ENCODE results near the gene KIF3B. TPM values are rescaled to one million over a fixed set of nuclear protein-coding genes. Genes with fewer than 3 reads are reported as not detected.

Gene KIF3B
- total and polyA plus RNA-seq, 2 donors (not counting 1 experiment from before 2014, with no cell fraction given), result 12.7 to 17.5 TPM

DNA sequence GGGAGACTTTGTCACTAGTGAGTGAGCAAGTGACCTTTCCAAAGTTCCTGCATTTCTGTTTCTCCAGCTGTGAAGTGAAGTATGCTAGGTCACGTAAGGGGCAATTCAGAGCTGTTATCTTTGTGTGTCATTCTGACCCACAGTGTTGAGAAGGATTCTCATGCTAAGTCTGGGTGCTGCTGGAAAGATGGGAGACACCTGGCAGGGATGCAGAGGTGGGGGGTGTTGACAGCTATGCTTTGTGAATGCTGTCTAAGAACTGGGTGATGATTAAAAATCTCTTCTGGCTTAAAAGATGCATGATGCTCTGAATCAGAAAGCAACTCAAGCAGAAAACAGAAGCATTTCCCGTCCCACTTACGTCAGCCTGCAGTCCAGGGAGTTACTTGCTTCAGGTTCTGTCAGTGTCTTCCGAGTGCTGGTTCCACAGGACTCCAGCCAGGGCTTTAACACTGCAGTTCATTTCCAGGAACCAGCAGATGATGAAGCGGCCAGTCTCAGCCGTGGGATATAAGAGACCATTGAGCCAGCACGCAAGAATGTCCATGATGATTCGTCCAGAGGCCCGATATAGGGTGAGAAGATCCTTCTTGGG is 49.7 kb downstream of the KIF3B start:
- Histone ChIP-seq H3K27me3 (replicated peaks in 1 of 4; ENCODE audit: control extremely low read depth in 1 of 4, control insufficient read depth in 3 of 4, insufficient read depth in 4 of 4, low read length in 3 of 4) (no peaks in the 10 kb centered on the region), H3K4me2 (replicated peaks; ENCODE audit: low read depth, low read length, poor library complexity, severe bottlenecking) (no peak overlapping the region)

DNA sequence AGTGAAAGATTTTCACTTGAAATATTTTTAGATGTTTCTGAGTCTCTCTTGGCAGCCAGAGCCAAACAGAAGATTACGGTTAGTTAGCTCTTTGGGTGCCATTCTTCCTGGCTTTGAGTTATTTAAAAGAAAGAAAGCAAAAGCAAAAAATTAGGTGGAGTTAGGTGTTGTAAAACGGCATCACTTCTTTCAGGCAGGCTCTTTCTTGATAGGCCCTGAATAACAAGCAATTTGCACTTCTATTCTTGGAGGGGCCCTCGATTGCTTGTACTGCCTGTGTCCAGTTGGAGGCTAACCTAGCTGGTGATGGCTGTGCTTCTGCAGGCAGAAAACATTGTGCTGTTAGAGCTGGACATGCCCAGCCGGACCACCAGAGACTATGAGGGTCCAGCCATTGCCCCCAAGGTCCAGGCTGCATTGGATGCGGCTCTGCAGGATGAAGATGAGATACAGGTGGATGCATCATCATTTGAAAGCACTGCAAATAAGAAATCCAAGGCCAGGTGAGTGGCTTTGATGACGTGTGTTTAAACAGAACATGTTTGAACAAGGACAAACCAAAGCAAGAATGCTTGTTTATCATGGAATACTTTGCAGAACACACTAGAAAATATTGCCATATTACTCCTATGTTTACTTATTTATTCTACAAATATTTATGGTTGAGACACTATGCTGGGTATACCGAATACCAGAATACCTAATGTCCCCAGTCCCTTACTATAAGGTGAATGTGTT is 52.5 kb downstream of the KIF3B start:
- no peak overlapping the region for H3K4me3 ChIP-seq (ENCODE audit: control extremely low read depth in 1 of 5, extremely low read depth in 1 of 5, insufficient read depth in 1 of 5, low read depth in 2 of 5, low read length in 4 of 5)
- WGBS (ENCODE audit: insufficient coverage), result 94% methylated on average over 5 of the region's 7 CpGs
- H3K36me3 ChIP-seq (replicated peaks in 1 of 2; ENCODE audit: control extremely low read depth in 1 of 2, control insufficient read depth in 1 of 2, extremely low read depth in 1 of 2, insufficient read depth in 2 of 2, low read length in 1 of 2), result peaks cover 11 to 62% of the 10 kb centered on the region in 2 experiments
- ChIA-PET CTCF (no interaction called here), POLR2A (no interaction called here)
- DNase-seq, result no peak
- H3K4me2 ChIP-seq (replicated peaks; ENCODE audit: low read depth, low read length, poor library complexity, severe bottlenecking), result no peak overlapping the region
- peaks cover 4 to 22% of the 10 kb centered on the region in 2 donors for H3K4me1 ChIP-seq (ENCODE audit: control insufficient read depth in 2 of 2, insufficient read depth in 2 of 2, low read length in 2 of 2)
- intact Hi-C loops (cut with micrococcal nuclease), result no loop called here
- H3K4me1 Mint-ChIP-seq, result peaks cover 31% of the 10 kb centered on the region
- H3K27ac ChIP-seq (ENCODE audit: low read length in 2 of 2), result no peak overlapping the region
- H3K27me3 ChIP-seq (replicated peaks in 1 of 4; ENCODE audit: control extremely low read depth in 1 of 4, control insufficient read depth in 3 of 4, insufficient read depth in 4 of 4, low read length in 3 of 4), result no peaks in the 10 kb centered on the region
- H3K79me2 ChIP-seq (ENCODE audit: control insufficient read depth, insufficient read depth, low read length), result no peaks in the 10 kb centered on the region
- H2AFZ ChIP-seq (ENCODE audit: insufficient read depth, low read depth, low read length, poor library complexity, severe bottlenecking), result no peak overlapping the region
- H3K9ac ChIP-seq (ENCODE audit: low read length), result no peak overlapping the region
- H3K4me3 Mint-ChIP-seq, result no peak overlapping the region
- TF ChIP-seq, protein P1, sequence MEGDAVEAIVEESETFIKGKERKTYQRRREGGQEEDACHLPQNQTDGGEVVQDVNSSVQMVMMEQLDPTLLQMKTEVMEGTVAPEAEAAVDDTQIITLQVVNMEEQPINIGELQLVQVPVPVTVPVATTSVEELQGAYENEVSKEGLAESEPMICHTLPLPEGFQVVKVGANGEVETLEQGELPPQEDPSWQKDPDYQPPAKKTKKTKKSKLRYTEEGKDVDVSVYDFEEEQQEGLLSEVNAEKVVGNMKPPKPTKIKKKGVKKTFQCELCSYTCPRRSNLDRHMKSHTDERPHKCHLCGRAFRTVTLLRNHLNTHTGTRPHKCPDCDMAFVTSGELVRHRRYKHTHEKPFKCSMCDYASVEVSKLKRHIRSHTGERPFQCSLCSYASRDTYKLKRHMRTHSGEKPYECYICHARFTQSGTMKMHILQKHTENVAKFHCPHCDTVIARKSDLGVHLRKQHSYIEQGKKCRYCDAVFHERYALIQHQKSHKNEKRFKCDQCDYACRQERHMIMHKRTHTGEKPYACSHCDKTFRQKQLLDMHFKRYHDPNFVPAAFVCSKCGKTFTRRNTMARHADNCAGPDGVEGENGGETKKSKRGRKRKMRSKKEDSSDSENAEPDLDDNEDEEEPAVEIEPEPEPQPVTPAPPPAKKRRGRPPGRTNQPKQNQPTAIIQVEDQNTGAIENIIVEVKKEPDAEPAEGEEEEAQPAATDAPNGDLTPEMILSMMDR (IDR thresholded peaks at IDR 0.05), result no peak
- TF ChIP-seq EZH2 (IDR thresholded peaks at IDR 0.05; ENCODE audit: borderline replicate concordance, insufficient read depth, low read depth, low read length, poor library complexity, severe bottlenecking), result no peak
- H3K9me3 Mint-ChIP-seq (ENCODE audit: insufficient read depth), result no peaks in the 10 kb centered on the region
- no peaks in the 10 kb centered on the region for H4K20me1 ChIP-seq (ENCODE audit: control insufficient read depth, insufficient read depth, low read length, poor library complexity, severe bottlenecking)
- no peak for ATAC-seq (ENCODE audit: low read depth)
- H3K27me3 Mint-ChIP-seq, result no peaks in the 10 kb centered on the region
- H3K27ac Mint-ChIP-seq, result no peak overlapping the region
- no peaks in the 10 kb centered on the region for H3K9me3 ChIP-seq (ENCODE audit: control extremely low read depth in 1 of 3, control insufficient read depth in 2 of 3, insufficient read depth in 1 of 3, low read length in 2 of 3)

More for the DNA sequence above, 49.7 kb downstream of the KIF3B start:
- H4K20me1 ChIP-seq (ENCODE audit: control insufficient read depth, insufficient read depth, low read length, poor library complexity, severe bottlenecking), result no peaks in the 10 kb centered on the region
- no peak for ATAC-seq (ENCODE audit: low read depth)
- no peak overlapping the region for H3K9ac ChIP-seq (ENCODE audit: low read length)
- ChIA-PET POLR2A (no interaction called here), CTCF (no interaction called here)
- Mint-ChIP-seq H3K27me3 (no peaks in the 10 kb centered on the region), H3K4me1 (peaks cover 4% of the 10 kb centered on the region), H3K4me3 (no peak overlapping the region), H3K27ac (no peak overlapping the region), H3K9me3 (ENCODE audit: insufficient read depth) (no peaks in the 10 kb centered on the region)
- H3K4me1 ChIP-seq (ENCODE audit: control insufficient read depth in 2 of 2, insufficient read depth in 2 of 2, low read length in 2 of 2), result no peaks in the 10 kb centered on the region
- H3K36me3 ChIP-seq (replicated peaks in 1 of 2; ENCODE audit: control extremely low read depth in 1 of 2, control insufficient read depth in 1 of 2, extremely low read depth in 1 of 2, insufficient read depth in 2 of 2, low read length in 1 of 2), result peaks cover 11 to 49% of the 10 kb centered on the region in 2 experiments
- H3K4me3 ChIP-seq (ENCODE audit: control extremely low read depth in 1 of 5, extremely low read depth in 1 of 5, insufficient read depth in 1 of 5, low read depth in 2 of 5, low read length in 4 of 5), result no peak overlapping the region
- no peaks in the 10 kb centered on the region for H3K9me3 ChIP-seq (ENCODE audit: control extremely low read depth in 1 of 3, control insufficient read depth in 2 of 3, insufficient read depth in 1 of 3, low read length in 2 of 3)
- no peak for DNase-seq
- no peak overlapping the region for H2AFZ ChIP-seq (ENCODE audit: insufficient read depth, low read depth, low read length, poor library complexity, severe bottlenecking)
- H3K79me2 ChIP-seq (ENCODE audit: control insufficient read depth, insufficient read depth, low read length), result no peaks in the 10 kb centered on the region
- 98% methylated on average over 7 of the region's 9 CpGs for WGBS (ENCODE audit: insufficient coverage)
- no peak overlapping the region for H3K27ac ChIP-seq (ENCODE audit: low read length in 2 of 2)
- TF ChIP-seq EZH2 (IDR thresholded peaks at IDR 0.05; ENCODE audit: borderline replicate concordance, insufficient read depth, low read depth, low read length, poor library complexity, severe bottlenecking), result no peak
- TF ChIP-seq, protein P1 (IDR thresholded peaks at IDR 0.05), result no peak
- intact Hi-C loops (cut with micrococcal nuclease), result no loop called here

All from B cell (primary cell).